Heart left ventricle (tissue), 16 donors: Measurements from ENCODE around the gene NPAS2. TPM values are rescaled to one million over a fixed set of nuclear protein-coding genes. Genes with fewer than 3 reads are reported as not detected.

ENCODE experiments used
- ATAC-seq, 4 donors: fragments of 200-7000 bp; cut with Tn5 transposase; one replicate each; pipeline ENCODE4 v1.9.1; 2020 to 2022; ENCODE audit warnings: moderate library complexity in 4 of 4, mild to moderate bottlenecking in 3 of 4, moderate number of reproducible peaks in 1 of 4
- DNase-seq, 5 donors: peaks; one replicate each; pipeline ENCODE4 v3.0.0-alpha.2; 2020
- H3K27ac ChIP-seq, 12 donors: fragments of 200-600 bp; sonication (generic) in 4 of 12; one replicate each; pipeline versions ENCODE4 v1.5.0 to v1.8.0; 2016 to 2022; ENCODE audit warnings: mild to moderate bottlenecking in 2 of 12
- H3K27me3 ChIP-seq, 9 donors: fragments of 200-600 bp; sonication (generic) in 2 of 9; one replicate each; pipeline versions ENCODE4 v1.5.1 to v1.8.0; 2016 to 2022; ENCODE audit warnings: mild to moderate bottlenecking in 3 of 9
- H3K36me3 ChIP-seq, 9 donors: fragments of 200-600 bp; sonication (generic) in 2 of 9; one replicate each; pipeline versions ENCODE4 v1.5.0 to v1.8.0; 2018 to 2022; ENCODE audit warnings: mild to moderate bottlenecking in 2 of 9
- H3K4me1 ChIP-seq, 12 donors: fragments of 200-600 bp; sonication (generic) in 4 of 12; one replicate each; pipeline versions ENCODE4 v1.5.0 to v1.8.0; 2016 to 2022; ENCODE audit warnings: mild to moderate bottlenecking in 3 of 12
- H3K4me3 ChIP-seq, 12 donors: fragments of 200-600 bp; sonication (generic) in 4 of 12; one replicate each; pipeline versions ENCODE4 v1.5.0 to v1.8.0; 2017 to 2022; ENCODE audit warnings: mild to moderate bottlenecking in 9 of 12, moderate library complexity in 4 of 12
- H3K9me3 ChIP-seq, 12 donors: fragments of 200-600 bp; sonication (generic) in 4 of 12; one replicate each; pipeline versions ENCODE4 v1.5.0 to v1.8.0; 2016 to 2022; ENCODE audit warnings: mild to moderate bottlenecking in 1 of 12
- CTCF ChIP-seq, 12 donors: fragments of 200-600 bp; sonication (generic) in 4 of 12; IDR thresholded peaks; one replicate each; pipeline versions ENCODE4 v1.5.0 to v1.8.0; 2018 to 2022; ENCODE audit warnings: antibody characterized with exemption in 12 of 12, mild to moderate bottlenecking in 5 of 12
- POLR2A ChIP-seq, 2 donors: fragments of 450-650 bp; IDR thresholded peaks; one replicate each; pipeline ENCODE4 v1.6.1; 2017; ENCODE audit warnings: antibody characterized with exemption in 2 of 2, mild to moderate bottlenecking in 2 of 2, moderate library complexity in 2 of 2
- WGBS, 4 donors: extraction: QIAGEN DNeasy Blood & Tissue Kit in 2 of 4; methylation state at CpG; one replicate each; pipeline versions ENCODE4 v1.1.5 to v1.1.7; 2013 to 2018; 5-methylcytosine and 5-hydroxymethylcytosine counted together
- intact Hi-C, 10 donors: fragments of 100-400 bp; cut with DNase I; formaldehyde crosslinking; loops; one replicate each; pipeline versions ENCODE4 v1.11.1 to v1.14.2; 2022
- polyA plus RNA-seq, 2 donors: library from polyadenylated mRNA; stranded (reverse); fragments of 200-250 nt; gene quantifications; one replicate each; pipeline ENCODE4 v1.2.3, GENCODE V29; 2013
- total RNA-seq, 9 donors: library from RNA; depleted of rRNA in 2 of 9; stranded (reverse); fragments of >200 nt in 2 of 9; fragmentation: NEBNext Ultra II Directional in 3 of 9; extraction: Animal tissue kit (Norgen Biotek cat#: 25700) in 3 of 9; gene quantifications; one replicate each; pipeline versions ENCODE4 v1.1.0 to v1.2.4, GENCODE V29; 2016 to 2023
- donor health status: ischemic (EF 13 %, LVEDD 7.1; RV severe dilation, severe dysfunction).
- donor health status: healthy with polysubstance abuse.
- donor health status: DM: no; HTN: yes; CAD: no.
- donor health status: DM: no; HTN: no; CAD: no.
- donor health status: ischemic (EF 25% LVEDD 6.9; RV normal size, moderate dysfunction).
- donor health status: ischemic (EF 25% LVEDD 5.7; RV mildly dilated, moderate dysfunction).
- donor health status: healthy.
- donor health status: DM: yes; HTN: yes; CAD: no.
- donor health status: ischemic (EF 35%, LVEDD 5.7; RV mildly dilated, moderate dysfunction).
- donor health status: nonischemic (EF 11% LVEDD 7.7; RV severe dilation, severe dysfunction).
- donor health status: DM: yes; HTN: yes; CAD: no.
- donor health status: PGD.
- donor health status: ischemic (EF 29% LVEDD 5.4; RV normal size, mild dysfunction).
- donor health status: nonischemic (EF 23%, LVEDD 6.1; RV moderate dilation, normal function).

The NPAS2 gene
- total and polyA plus RNA-seq, 11 donors = 28.2 to 144 (median 43.3) TPM

GRCh38 chr2:100995309-100996075 lies 175.6 kb downstream of the NPAS2 start:
- Histone ChIP-seq H3K27ac (no peak overlapping the region), H3K9me3 (no peaks in the 10 kb centered on the region), H3K36me3 (peaks cover 0 to 67% (median 40%) of the 10 kb centered on the region in 9 donors), H3K4me3 (no peak overlapping the region), H3K27me3 (no peaks in the 10 kb centered on the region), H3K4me1 (no peaks in the 10 kb centered on the region)
- DNase-seq (no peak), ATAC-seq (no peak)
- TF ChIP-seq POLR2A (IDR thresholded peaks at IDR 0.05) = no peak
- no peak for TF ChIP-seq CTCF (IDR thresholded peaks at IDR 0.05)
- intact Hi-C loops = no loop called here
- 90 to 94% (median 93%) methylated on average over 28 of the region's 28 CpGs for WGBS, 4 donors

- DNase-seq (no peak), ATAC-seq (no peak)
- H3K36me3 ChIP-seq = peaks cover 0 to 49% (median 27%) of the 10 kb centered on the region in 9 donors
- no peak for TF ChIP-seq POLR2A (IDR thresholded peaks at IDR 0.05)
- no peak for TF ChIP-seq CTCF (IDR thresholded peaks at IDR 0.05)
- H3K27ac ChIP-seq = no peak overlapping the region
- 86 to 95% (median 93%) methylated on average over 5 of the region's 5 CpGs for WGBS, 4 donors
- no peaks in the 10 kb centered on the region for H3K9me3 ChIP-seq
- peaks cover 0 to 7% (median 5%) of the 10 kb centered on the region in 12 donors for H3K4me1 ChIP-seq
- no peaks in the 10 kb centered on the region for H3K27me3 ChIP-seq
- intact Hi-C loops = no loop called here
- H3K4me3 ChIP-seq = no peak overlapping the region
These were observed 177.7 kb downstream of the NPAS2 start for GRCh38 chr2:100997509-100998234.

GRCh38 chr2:100998235-100998573 lies 178.3 kb downstream of the NPAS2 start:
- intact Hi-C loops = no loop called here
- no peaks in the 10 kb centered on the region for H3K27me3 ChIP-seq
- 89 to 95% (median 91%) methylated on average over 6 of the region's 6 CpGs for WGBS, 4 donors
- H3K36me3 ChIP-seq = peaks cover 0 to 45% (median 27%) of the 10 kb centered on the region in 9 donors
- TF ChIP-seq POLR2A (IDR thresholded peaks at IDR 0.05) (no peak), CTCF (IDR thresholded peaks at IDR 0.05) (no peak)
- no peaks in the 10 kb centered on the region for H3K9me3 ChIP-seq
- H3K4me3 ChIP-seq = no peak overlapping the region
- H3K4me1 ChIP-seq = peaks cover 0 to 12% (median 9%) of the 10 kb centered on the region in 12 donors
- no peak overlapping the region for H3K27ac ChIP-seq
- no peak for DNase-seq
- no peak for ATAC-seq

- Histone ChIP-seq H3K4me1 (peaks cover 4 to 30% (median 17%) of the 10 kb centered on the region in 12 donors), H3K36me3 (peaks cover 0 to 45% (median 29%) of the 10 kb centered on the region in 9 donors), H3K27ac (no peak overlapping the region), H3K27me3 (no peaks in the 10 kb centered on the region), H3K4me3 (no peak overlapping the region), H3K9me3 (no peaks in the 10 kb centered on the region)
- no peak for DNase-seq
- no peak for ATAC-seq
- 91 to 98% (median 95%) methylated on average over 2 of the region's 2 CpGs for WGBS, 4 donors
- TF ChIP-seq POLR2A (IDR thresholded peaks at IDR 0.05) (no peak), CTCF (IDR thresholded peaks at IDR 0.05) (no peak)
- intact Hi-C loops = no loop called here
These were observed 180.1 kb downstream of the NPAS2 start for GRCh38 chr2:100999995-101000394.
